ENCODE data around the gene ERC1.
A peak's percentile ranks its signal among the peaks of the same experiment; 100 is the strongest.

ERC1 gene

DNA sequence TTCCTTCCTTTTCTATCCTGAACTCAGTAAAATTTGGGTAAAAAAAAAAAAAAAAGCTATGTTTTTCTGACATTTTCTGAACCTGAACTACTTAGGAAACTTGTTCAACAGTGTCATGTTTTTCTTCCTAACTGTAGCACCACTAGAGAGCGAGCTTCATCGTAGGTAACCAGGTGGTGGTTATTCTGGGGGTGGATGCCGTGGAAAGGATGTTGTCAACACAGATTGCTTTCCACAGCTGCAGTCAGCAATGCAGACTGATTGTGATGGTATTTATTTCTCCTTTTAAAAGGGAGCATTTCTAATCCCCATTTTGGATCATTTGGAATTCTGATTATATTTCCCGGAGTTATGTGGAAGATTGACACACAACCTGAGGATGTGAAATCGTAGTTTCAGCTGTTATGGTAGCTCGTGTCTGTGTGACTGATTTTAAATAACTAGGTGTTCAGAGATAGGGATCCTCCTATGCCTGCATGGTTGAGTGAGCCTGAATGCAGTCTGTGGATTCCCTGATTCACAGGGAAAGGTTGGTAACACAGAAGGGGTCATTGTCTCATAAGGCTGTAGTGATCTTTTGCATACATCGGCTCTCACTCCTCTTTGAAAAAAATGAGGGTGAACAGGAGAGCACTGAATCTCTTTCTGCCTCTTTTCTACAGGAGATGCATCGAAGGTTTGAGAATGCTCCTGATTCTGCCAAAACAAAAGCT lies 113.2 kb downstream of the ERC1 start:
- Histone ChIP-seq H3F3A (ENCODE audit: control insufficient read depth, insufficient read depth) (no peaks in the 10 kb centered on the region), H3K4me3 (ENCODE audit: low read length) (no peak overlapping the region), H3K36me3 (ENCODE audit: control insufficient read depth, low read length) (no peaks in the 10 kb centered on the region), H3K4me2 (ENCODE audit: low read length) (no peak overlapping the region), H3K27me3 (ENCODE audit: control insufficient read depth, low read length) (no peaks in the 10 kb centered on the region), H3K27ac (ENCODE audit: low read depth, low read length) (no peak overlapping the region), H4K20me1 (ENCODE audit: control insufficient read depth, insufficient read depth, low read depth, low read length) (no peaks in the 10 kb centered on the region; the same call in 1 of the 2 replicates), H3K9me2 (replicated peaks; ENCODE audit: control insufficient read depth, low read length) (no peaks in the 10 kb centered on the region), H3K9me3 (ENCODE audit: control insufficient read depth, insufficient read depth, low read length) (no peaks in the 10 kb centered on the region), H3K4me1 (ENCODE audit: control insufficient read depth, low read length) (peaks cover 10% of the 10 kb centered on the region), H3K79me2 (ENCODE audit: control insufficient read depth, low read length) (peaks cover 27% of the 10 kb centered on the region)
- TF ChIP-seq, protein P1, sequence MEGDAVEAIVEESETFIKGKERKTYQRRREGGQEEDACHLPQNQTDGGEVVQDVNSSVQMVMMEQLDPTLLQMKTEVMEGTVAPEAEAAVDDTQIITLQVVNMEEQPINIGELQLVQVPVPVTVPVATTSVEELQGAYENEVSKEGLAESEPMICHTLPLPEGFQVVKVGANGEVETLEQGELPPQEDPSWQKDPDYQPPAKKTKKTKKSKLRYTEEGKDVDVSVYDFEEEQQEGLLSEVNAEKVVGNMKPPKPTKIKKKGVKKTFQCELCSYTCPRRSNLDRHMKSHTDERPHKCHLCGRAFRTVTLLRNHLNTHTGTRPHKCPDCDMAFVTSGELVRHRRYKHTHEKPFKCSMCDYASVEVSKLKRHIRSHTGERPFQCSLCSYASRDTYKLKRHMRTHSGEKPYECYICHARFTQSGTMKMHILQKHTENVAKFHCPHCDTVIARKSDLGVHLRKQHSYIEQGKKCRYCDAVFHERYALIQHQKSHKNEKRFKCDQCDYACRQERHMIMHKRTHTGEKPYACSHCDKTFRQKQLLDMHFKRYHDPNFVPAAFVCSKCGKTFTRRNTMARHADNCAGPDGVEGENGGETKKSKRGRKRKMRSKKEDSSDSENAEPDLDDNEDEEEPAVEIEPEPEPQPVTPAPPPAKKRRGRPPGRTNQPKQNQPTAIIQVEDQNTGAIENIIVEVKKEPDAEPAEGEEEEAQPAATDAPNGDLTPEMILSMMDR (IDR thresholded peaks at IDR 0.05; ENCODE audit: low read depth, low read length, poor library complexity, severe bottlenecking) = no peak
- TF ChIP-seq EZH2phosphoT487 (IDR thresholded peaks at IDR 0.05; ENCODE audit: borderline replicate concordance, low read length) = no peak

- Histone ChIP-seq H3K4me3 (ENCODE audit: low read length) (no peak overlapping the region), H3K27me3 (ENCODE audit: control insufficient read depth, low read length) (no peaks in the 10 kb centered on the region), H3K4me2 (ENCODE audit: low read length) (no peak overlapping the region), H3K27ac (ENCODE audit: low read depth, low read length) (no peak overlapping the region), H3K36me3 (ENCODE audit: control insufficient read depth, low read length) (peaks cover 8% of the 10 kb centered on the region), H3K79me2 (ENCODE audit: control insufficient read depth, low read length) (0 out of 2 replicates have a peak, but pooled peaks cover 5% of the 10 kb centered on the region), H4K20me1 (ENCODE audit: control insufficient read depth, insufficient read depth, low read depth, low read length) (no peaks in the 10 kb centered on the region; the same call in 1 of the 2 replicates), H3K9me3 (ENCODE audit: control insufficient read depth, insufficient read depth, low read length) (no peaks in the 10 kb centered on the region), H3K4me1 (ENCODE audit: control insufficient read depth, low read length) (peaks cover 10% of the 10 kb centered on the region), H3K9me2 (replicated peaks; ENCODE audit: control insufficient read depth, low read length) (no peaks in the 10 kb centered on the region), H3F3A (ENCODE audit: control insufficient read depth, insufficient read depth) (no peaks in the 10 kb centered on the region)
- TF ChIP-seq EZH2phosphoT487 (IDR thresholded peaks at IDR 0.05; ENCODE audit: borderline replicate concordance, low read length) = no peak
- TF ChIP-seq, protein P1 (IDR thresholded peaks at IDR 0.05; ENCODE audit: low read depth, low read length, poor library complexity, severe bottlenecking) = no peak
Observed at GRCh38 chr12:1107669-1108068, 116.6 kb downstream of the ERC1 start.

- Histone ChIP-seq H3K4me1 (ENCODE audit: control insufficient read depth, low read length) (peaks cover 10% of the 10 kb centered on the region), H3K9me3 (ENCODE audit: control insufficient read depth, insufficient read depth, low read length) (no peaks in the 10 kb centered on the region), H3K27ac (ENCODE audit: low read depth, low read length) (no peak overlapping the region), H3K79me2 (ENCODE audit: control insufficient read depth, low read length) (no peaks in the 10 kb centered on the region), H3K9me2 (replicated peaks; ENCODE audit: control insufficient read depth, low read length) (no peaks in the 10 kb centered on the region), H3K4me3 (ENCODE audit: low read length) (no peak overlapping the region), H3K36me3 (ENCODE audit: control insufficient read depth, low read length) (peaks cover 8% of the 10 kb centered on the region), H3K4me2 (ENCODE audit: low read length) (peak overlapping the region; percentile 24), H3F3A (ENCODE audit: control insufficient read depth, insufficient read depth) (no peaks in the 10 kb centered on the region), H4K20me1 (ENCODE audit: control insufficient read depth, insufficient read depth, low read depth, low read length) (no peaks in the 10 kb centered on the region; the same call in 1 of the 2 replicates), H3K27me3 (ENCODE audit: control insufficient read depth, low read length) (no peaks in the 10 kb centered on the region)
- TF ChIP-seq, protein P1 (IDR thresholded peaks at IDR 0.05; ENCODE audit: low read depth, low read length, poor library complexity, severe bottlenecking) = no peak
- no peak for TF ChIP-seq EZH2phosphoT487 (IDR thresholded peaks at IDR 0.05; ENCODE audit: borderline replicate concordance, low read length)
Observed at GRCh38 chr12:1108276-1108675, 117.3 kb downstream of the ERC1 start.

All from DOHH2 (cell line).